ENCODE measurements around the gene C4orf17.

DNA sequence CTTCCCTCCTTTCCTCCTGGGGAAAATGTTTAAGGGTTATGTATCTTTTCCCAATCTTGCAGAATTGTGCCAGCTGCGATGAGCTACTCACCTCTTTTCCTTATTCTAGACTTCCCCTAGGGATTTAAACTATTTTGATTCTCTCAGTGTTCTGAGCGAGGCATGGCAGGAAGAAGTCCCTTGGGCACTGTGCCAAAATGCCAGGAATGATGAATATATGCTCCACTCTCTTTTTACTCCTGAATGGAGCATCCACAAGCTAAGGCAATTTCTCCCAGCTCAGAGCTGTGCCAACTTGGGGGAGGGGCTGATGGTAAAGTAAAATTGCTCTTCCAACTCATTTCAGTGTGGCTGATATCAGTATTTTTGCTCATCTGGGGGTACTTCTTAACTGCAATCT lies 4.0 kb upstream of the C4orf17 start:
- TF ChIP-seq ZNF263 (CRISPR knock-in tag; IDR thresholded peaks at IDR 0.05; ENCODE audit: low read depth) (no peak), ATF1 (CRISPR knock-in tag; IDR thresholded peaks at IDR 0.05) (no peak), ZNF232 (CRISPR knock-in tag; IDR thresholded peaks at IDR 0.05) (no peak), ELF4 (CRISPR knock-in tag; IDR thresholded peaks at IDR 0.05; ENCODE audit: low read depth) (no peak), JUN (CRISPR knock-in tag; IDR thresholded peaks at IDR 0.05) (no peak), FOXJ3 (CRISPR knock-in tag; IDR thresholded peaks at IDR 0.05; ENCODE audit: borderline replicate concordance) (no peak), ZBTB21 (CRISPR knock-in tag; IDR thresholded peaks at IDR 0.05; ENCODE audit: borderline replicate concordance) (no peak), TCF7 (CRISPR knock-in tag; IDR thresholded peaks at IDR 0.05; ENCODE audit: low read depth) (no peak), NR3C1 (CRISPR knock-in tag; conservative IDR thresholded peaks at IDR 0.05; ENCODE audit: low read depth) (no peak)
- TF ChIP-seq, protein P1, sequence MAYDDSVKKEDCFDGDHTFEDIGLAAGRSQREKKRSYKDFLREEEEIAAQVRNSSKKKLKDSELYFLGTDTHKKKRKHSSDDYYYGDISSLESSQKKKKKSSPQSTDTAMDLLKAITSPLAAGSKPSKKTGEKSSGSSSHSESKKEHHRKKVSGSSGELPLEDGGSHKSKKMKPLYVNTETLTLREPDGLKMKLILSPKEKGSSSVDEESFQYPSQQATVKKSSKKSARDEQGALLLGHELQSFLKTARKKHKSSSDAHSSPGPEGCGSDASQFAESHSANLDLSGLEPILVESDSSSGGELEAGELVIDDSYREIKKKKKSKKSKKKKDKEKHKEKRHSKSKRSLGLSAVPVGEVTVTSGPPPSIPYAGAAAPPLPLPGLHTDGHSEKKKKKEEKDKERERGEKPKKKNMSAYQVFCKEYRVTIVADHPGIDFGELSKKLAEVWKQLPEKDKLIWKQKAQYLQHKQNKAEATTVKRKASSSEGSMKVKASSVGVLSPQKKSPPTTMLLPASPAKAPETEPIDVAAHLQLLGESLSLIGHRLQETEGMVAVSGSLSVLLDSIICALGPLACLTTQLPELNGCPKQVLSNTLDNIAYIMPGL (CRISPR knock-in tag; IDR thresholded peaks at IDR 0.05) = no peak
- TF ChIP-seq, protein P2, sequence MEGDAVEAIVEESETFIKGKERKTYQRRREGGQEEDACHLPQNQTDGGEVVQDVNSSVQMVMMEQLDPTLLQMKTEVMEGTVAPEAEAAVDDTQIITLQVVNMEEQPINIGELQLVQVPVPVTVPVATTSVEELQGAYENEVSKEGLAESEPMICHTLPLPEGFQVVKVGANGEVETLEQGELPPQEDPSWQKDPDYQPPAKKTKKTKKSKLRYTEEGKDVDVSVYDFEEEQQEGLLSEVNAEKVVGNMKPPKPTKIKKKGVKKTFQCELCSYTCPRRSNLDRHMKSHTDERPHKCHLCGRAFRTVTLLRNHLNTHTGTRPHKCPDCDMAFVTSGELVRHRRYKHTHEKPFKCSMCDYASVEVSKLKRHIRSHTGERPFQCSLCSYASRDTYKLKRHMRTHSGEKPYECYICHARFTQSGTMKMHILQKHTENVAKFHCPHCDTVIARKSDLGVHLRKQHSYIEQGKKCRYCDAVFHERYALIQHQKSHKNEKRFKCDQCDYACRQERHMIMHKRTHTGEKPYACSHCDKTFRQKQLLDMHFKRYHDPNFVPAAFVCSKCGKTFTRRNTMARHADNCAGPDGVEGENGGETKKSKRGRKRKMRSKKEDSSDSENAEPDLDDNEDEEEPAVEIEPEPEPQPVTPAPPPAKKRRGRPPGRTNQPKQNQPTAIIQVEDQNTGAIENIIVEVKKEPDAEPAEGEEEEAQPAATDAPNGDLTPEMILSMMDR (IDR thresholded peaks at IDR 0.05) = no peak
- TF ChIP-seq, protein P3, sequence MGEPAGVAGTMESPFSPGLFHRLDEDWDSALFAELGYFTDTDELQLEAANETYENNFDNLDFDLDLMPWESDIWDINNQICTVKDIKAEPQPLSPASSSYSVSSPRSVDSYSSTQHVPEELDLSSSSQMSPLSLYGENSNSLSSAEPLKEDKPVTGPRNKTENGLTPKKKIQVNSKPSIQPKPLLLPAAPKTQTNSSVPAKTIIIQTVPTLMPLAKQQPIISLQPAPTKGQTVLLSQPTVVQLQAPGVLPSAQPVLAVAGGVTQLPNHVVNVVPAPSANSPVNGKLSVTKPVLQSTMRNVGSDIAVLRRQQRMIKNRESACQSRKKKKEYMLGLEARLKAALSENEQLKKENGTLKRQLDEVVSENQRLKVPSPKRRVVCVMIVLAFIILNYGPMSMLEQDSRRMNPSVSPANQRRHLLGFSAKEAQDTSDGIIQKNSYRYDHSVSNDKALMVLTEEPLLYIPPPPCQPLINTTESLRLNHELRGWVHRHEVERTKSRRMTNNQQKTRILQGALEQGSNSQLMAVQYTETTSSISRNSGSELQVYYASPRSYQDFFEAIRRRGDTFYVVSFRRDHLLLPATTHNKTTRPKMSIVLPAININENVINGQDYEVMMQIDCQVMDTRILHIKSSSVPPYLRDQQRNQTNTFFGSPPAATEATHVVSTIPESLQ (CRISPR knock-in tag; IDR thresholded peaks at IDR 0.05) = no peak
- TF ChIP-seq, protein P4, sequence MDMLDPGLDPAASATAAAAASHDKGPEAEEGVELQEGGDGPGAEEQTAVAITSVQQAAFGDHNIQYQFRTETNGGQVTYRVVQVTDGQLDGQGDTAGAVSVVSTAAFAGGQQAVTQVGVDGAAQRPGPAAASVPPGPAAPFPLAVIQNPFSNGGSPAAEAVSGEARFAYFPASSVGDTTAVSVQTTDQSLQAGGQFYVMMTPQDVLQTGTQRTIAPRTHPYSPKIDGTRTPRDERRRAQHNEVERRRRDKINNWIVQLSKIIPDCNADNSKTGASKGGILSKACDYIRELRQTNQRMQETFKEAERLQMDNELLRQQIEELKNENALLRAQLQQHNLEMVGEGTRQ (CRISPR knock-in tag; IDR thresholded peaks at IDR 0.05) = no peak
- TF ChIP-seq, protein P5, sequence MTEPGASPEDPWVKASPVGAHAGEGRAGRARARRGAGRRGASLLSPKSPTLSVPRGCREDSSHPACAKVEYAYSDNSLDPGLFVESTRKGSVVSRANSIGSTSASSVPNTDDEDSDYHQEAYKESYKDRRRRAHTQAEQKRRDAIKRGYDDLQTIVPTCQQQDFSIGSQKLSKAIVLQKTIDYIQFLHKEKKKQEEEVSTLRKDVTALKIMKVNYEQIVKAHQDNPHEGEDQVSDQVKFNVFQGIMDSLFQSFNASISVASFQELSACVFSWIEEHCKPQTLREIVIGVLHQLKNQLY (CRISPR knock-in tag; IDR thresholded peaks at IDR 0.05) = no peak
